ENCODE measurements around the gene ATRNL1.

- TF ChIP-seq MAX (IDR thresholded peaks at IDR 0.05; ENCODE audit: low read depth) (no peak), CTCF (IDR thresholded peaks at IDR 0.05) (no peak), NRF1 (IDR thresholded peaks at IDR 0.05; ENCODE audit: low read depth, low read length) (no peak), POLR2AphosphoS5 (IDR thresholded peaks at IDR 0.05; ENCODE audit: low read depth, low read length) (no peak), NFIC (IDR thresholded peaks at IDR 0.05; ENCODE audit: borderline replicate concordance) (no peak)
- TF ChIP-seq, protein P1, sequence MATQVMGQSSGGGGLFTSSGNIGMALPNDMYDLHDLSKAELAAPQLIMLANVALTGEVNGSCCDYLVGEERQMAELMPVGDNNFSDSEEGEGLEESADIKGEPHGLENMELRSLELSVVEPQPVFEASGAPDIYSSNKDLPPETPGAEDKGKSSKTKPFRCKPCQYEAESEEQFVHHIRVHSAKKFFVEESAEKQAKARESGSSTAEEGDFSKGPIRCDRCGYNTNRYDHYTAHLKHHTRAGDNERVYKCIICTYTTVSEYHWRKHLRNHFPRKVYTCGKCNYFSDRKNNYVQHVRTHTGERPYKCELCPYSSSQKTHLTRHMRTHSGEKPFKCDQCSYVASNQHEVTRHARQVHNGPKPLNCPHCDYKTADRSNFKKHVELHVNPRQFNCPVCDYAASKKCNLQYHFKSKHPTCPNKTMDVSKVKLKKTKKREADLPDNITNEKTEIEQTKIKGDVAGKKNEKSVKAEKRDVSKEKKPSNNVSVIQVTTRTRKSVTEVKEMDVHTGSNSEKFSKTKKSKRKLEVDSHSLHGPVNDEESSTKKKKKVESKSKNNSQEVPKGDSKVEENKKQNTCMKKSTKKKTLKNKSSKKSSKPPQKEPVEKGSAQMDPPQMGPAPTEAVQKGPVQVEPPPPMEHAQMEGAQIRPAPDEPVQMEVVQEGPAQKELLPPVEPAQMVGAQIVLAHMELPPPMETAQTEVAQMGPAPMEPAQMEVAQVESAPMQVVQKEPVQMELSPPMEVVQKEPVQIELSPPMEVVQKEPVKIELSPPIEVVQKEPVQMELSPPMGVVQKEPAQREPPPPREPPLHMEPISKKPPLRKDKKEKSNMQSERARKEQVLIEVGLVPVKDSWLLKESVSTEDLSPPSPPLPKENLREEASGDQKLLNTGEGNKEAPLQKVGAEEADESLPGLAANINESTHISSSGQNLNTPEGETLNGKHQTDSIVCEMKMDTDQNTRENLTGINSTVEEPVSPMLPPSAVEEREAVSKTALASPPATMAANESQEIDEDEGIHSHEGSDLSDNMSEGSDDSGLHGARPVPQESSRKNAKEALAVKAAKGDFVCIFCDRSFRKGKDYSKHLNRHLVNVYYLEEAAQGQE (IDR thresholded peaks at IDR 0.05; ENCODE audit: low read depth, low read length): no peak
These were observed 569.3 kb downstream of the ATRNL1 start for GRCh38 chr10:115662422-115662821.
